ENCODE measurements around the gene ZNF407.

ZNF407 gene

GRCh38 chr18:74995419-74995736, 397.7 kb downstream of the ZNF407 start:
- in situ Hi-C loops (cut with MboI; ENCODE audit: low sequenced_read_pairs), result no loop called here

- in situ Hi-C loops (cut with MboI; ENCODE audit: low sequenced_read_pairs), result no loop called here
Observed at GRCh38 chr18:74996055-74996454, 398.4 kb downstream of the ZNF407 start.

GRCh38 chr18:74996996-74997395, 399.3 kb downstream of the ZNF407 start:
- in situ Hi-C loops (cut with MboI; ENCODE audit: low sequenced_read_pairs), result no loop called here

- in situ Hi-C loops (cut with MboI; ENCODE audit: low sequenced_read_pairs), result no loop called here
Observed at GRCh38 chr18:75000920-75001319, 403.2 kb downstream of the ZNF407 start.

GRCh38 chr18:75003039-75003438, 405.4 kb downstream of the ZNF407 start:
- in situ Hi-C loops (cut with MboI; ENCODE audit: low sequenced_read_pairs), result no loop called here

- in situ Hi-C loops (cut with MboI; ENCODE audit: low sequenced_read_pairs), result no loop called here
Observed at GRCh38 chr18:75003764-75004690, 406.4 kb downstream of the ZNF407 start.

GRCh38 chr18:75005626-75006025, 408.0 kb downstream of the ZNF407 start:
- in situ Hi-C loops (cut with MboI; ENCODE audit: low sequenced_read_pairs), result no loop called here

- in situ Hi-C loops (cut with MboI; ENCODE audit: low sequenced_read_pairs), result no loop called here
Observed at GRCh38 chr18:75008186-75008585, 410.5 kb downstream of the ZNF407 start.

GRCh38 chr18:75009296-75009695, 411.6 kb downstream of the ZNF407 start:
- in situ Hi-C loops (cut with MboI; ENCODE audit: low sequenced_read_pairs), result no loop called here

GRCh38 chr18:75009878-75010277, 412.2 kb downstream of the ZNF407 start:
- in situ Hi-C loops (cut with MboI; ENCODE audit: low sequenced_read_pairs), result no loop called here

- in situ Hi-C loops (cut with MboI; ENCODE audit: low sequenced_read_pairs), result no loop called here
Observed at GRCh38 chr18:75010278-75010677, 412.6 kb downstream of the ZNF407 start.

- in situ Hi-C loops (cut with MboI; ENCODE audit: low sequenced_read_pairs), result no loop called here
Observed at GRCh38 chr18:75010689-75011088, 413.0 kb downstream of the ZNF407 start.

GRCh38 chr18:75016025-75016717, 418.5 kb downstream of the ZNF407 start:
- in situ Hi-C loops (cut with MboI; ENCODE audit: low sequenced_read_pairs), result no loop called here

GRCh38 chr18:75023473-75023872, 425.8 kb downstream of the ZNF407 start:
- in situ Hi-C loops (cut with MboI; ENCODE audit: low sequenced_read_pairs), result no loop called here

- in situ Hi-C loops (cut with MboI; ENCODE audit: low sequenced_read_pairs), result no loop called here
Observed at GRCh38 chr18:75024871-75025270, 427.2 kb downstream of the ZNF407 start.

- in situ Hi-C loops (cut with MboI; ENCODE audit: low sequenced_read_pairs), result no loop called here
Observed at GRCh38 chr18:75025573-75025972, 427.9 kb downstream of the ZNF407 start.

GRCh38 chr18:75029481-75029880, 431.8 kb downstream of the ZNF407 start:
- in situ Hi-C loops (cut with MboI; ENCODE audit: low sequenced_read_pairs), result no loop called here

GRCh38 chr18:75031717-75032317, 434.1 kb downstream of the ZNF407 start:
- in situ Hi-C loops (cut with MboI; ENCODE audit: low sequenced_read_pairs), result no loop called here

GRCh38 chr18:75033516-75033915, 435.8 kb downstream of the ZNF407 start:
- in situ Hi-C loops (cut with MboI; ENCODE audit: low sequenced_read_pairs), result no loop called here

GRCh38 chr18:75034937-75035336, 437.3 kb downstream of the ZNF407 start:
- in situ Hi-C loops (cut with MboI; ENCODE audit: low sequenced_read_pairs), result no loop called here

GRCh38 chr18:75035928-75036327, 438.3 kb downstream of the ZNF407 start:
- in situ Hi-C loops (cut with MboI; ENCODE audit: low sequenced_read_pairs), result no loop called here

Data from hTERT RPE-1 (cell line).